GM12801 (cell line): ENCODE data around the gene GZMM.
A peak's percentile ranks its signal among the peaks of the same experiment; 100 is the strongest.

Source experiments
- TF ChIP-seq, protein P1 (sequence below): IDR thresholded peaks from one replicate; pipeline ENCODE4 v1.5.1; 2011; ENCODE audit warnings: control low read depth; ENCODE audit not compliant: insufficient read length; ENCODE audit errors: extremely low read depth

The GZMM gene

GRCh38 chr19:508204-509150, 35.4 kb upstream of the GZMM start:
- TF ChIP-seq, protein P1, sequence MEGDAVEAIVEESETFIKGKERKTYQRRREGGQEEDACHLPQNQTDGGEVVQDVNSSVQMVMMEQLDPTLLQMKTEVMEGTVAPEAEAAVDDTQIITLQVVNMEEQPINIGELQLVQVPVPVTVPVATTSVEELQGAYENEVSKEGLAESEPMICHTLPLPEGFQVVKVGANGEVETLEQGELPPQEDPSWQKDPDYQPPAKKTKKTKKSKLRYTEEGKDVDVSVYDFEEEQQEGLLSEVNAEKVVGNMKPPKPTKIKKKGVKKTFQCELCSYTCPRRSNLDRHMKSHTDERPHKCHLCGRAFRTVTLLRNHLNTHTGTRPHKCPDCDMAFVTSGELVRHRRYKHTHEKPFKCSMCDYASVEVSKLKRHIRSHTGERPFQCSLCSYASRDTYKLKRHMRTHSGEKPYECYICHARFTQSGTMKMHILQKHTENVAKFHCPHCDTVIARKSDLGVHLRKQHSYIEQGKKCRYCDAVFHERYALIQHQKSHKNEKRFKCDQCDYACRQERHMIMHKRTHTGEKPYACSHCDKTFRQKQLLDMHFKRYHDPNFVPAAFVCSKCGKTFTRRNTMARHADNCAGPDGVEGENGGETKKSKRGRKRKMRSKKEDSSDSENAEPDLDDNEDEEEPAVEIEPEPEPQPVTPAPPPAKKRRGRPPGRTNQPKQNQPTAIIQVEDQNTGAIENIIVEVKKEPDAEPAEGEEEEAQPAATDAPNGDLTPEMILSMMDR, result no peak

- TF ChIP-seq, protein P1, result peak; percentile 72
Observed at GRCh38 chr19:510606-511100, 33.2 kb upstream of the GZMM start.

DNA sequence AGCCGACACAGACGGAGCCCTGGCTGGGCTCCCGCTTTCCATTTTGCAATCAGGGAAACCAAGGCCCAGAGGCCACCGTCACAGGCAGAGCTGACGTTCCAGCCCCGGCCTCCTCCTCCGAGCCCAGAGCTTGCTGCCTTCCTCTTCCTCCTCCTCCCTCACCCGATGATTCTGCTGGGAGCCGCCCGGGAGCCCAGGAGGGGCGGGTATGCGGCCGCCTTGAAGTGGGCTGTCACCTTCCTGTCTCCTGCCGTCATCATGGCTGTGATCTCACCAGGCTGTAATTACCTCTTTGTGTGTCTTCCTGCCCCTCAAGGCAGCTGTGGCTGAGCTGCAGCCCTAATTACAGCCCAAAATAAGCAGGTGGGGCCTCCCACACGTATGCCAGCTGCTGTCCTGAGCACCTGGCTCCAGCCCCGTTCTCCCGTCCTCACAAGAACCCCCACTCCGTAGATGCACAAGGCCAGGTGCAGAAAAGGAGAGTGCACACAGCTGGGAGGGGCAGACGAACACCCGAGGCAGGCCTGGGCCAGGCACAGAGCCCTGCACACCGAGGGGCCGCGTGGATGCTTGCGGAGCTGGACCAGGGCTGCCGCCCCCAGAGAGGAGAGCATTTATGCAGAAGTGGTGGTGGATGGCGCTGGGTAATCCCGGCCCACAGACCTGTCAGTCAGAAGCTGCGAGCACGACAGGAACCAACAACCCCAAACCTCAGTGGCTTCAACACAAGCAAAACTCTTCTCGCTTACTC, 32.6 kb upstream of the GZMM start:
- TF ChIP-seq, protein P1, result no peak

- TF ChIP-seq, protein P1, result no peak
Observed at GRCh38 chr19:512547-513365, 31.1 kb upstream of the GZMM start.

DNA sequence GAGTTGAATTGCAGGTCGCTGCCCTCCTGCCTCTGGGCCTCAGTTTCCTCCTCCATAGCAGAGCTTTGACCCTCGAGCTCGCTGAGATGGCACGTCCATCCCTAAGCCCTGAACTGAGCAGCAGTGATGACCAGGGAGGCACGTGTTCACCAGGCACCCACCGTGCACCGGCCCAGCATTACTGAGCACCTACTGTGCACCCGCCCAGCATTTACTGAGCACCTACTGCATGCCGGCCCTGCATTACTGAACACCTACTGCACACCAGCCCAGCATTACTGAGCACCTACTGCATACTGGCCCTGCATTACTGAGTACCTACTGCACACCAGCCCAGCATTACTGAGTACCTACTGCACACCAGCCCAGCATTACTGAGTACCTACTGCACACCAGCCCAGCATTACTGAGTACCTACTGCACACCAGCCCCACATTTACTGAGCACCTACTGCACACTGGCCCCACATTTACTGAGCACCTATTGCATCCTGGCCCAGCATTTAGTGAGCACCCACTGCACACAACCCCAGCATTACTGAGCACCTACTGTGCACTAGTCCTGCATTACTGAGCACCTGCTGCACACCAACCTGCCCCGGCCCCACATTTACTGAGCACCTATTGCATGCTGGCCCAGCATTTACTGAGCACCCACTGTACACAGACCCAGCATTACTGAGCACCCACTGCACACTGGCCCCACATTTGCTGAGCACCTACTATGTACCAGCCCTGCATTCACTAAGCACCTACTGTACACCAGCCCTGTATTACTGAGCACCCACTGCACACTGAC, 30.3 kb upstream of the GZMM start:
- TF ChIP-seq, protein P1, result no peak

GRCh38 chr19:514166-514663, 29.6 kb upstream of the GZMM start:
- TF ChIP-seq, protein P1, result no peak
